GM12892 (cell line): ENCODE results near the gene DENND2A.
"Not testable (repeated sequence)": the region's sequence is repeated elsewhere in the genome, so short reads cannot be mapped to it uniquely, and the experiment has no call there.

Source experiments
- DNase-seq: peaks from one replicate; pipeline ENCODE4 v3.0.0; 2011; ENCODE audit not compliant: insufficient read length
- FAIRE-seq: peaks from 2 replicates; lab custom pipeline; 2011; peaks lifted over from hg19 to GRCh38; lab: Jason Lieb, UNC
- POLR2A ChIP-seq: IDR thresholded peaks from 2 replicates; pipeline ENCODE4 v1.6.1; 2011; ENCODE audit warnings: low read depth, low read length, control low read depth
- POLR2AphosphoS5 ChIP-seq: IDR thresholded peaks from 2 replicates; pipeline ENCODE4 v1.6.1; 2011; ENCODE audit warnings: low read depth, low read length, control low read depth
- TAF1 ChIP-seq: IDR thresholded peaks from 2 replicates; pipeline ENCODE4 v1.6.1; 2011; ENCODE audit warnings: low read depth, mild to moderate bottlenecking, control low read depth, low read length, borderline replicate concordance

The DENND2A gene

DNA sequence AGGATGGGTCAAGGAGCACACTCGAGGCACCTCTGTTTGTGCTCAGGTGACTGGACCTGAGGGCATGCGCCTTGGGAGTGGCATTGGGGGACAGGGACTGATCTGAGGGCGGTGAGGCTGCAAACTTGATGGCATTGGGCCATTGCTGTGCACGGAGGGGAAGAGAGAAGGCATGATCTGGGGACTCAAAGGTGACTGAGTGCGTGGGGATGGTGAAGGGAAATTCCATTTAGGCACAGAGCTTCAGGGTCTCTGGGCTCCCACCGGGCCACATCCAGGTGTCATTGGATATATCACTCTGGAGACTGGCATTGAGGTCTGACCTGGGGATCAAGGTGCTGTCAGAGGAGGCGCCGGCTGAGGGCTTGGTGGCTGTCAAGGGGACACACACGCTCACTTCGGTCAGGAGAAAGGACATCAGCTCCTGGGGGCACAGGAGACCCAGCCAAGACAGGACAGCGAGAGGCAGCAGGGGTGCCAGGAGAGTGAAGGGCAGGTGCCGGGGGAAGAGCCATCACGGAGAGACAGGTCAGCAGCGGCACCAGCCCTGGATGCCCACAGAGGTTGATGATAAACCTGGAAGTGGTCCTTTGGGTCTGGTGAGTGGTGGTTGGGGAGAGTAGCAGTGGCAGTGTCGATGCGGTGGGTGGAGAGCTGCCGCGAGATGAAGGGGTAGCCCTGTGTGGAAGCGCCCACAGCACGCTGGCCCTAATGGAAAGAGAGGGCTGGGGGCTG is 37.6 kb upstream of the DENND2A start:
- FAIRE-seq, result no peak
- DNase-seq, result no peak
- TF ChIP-seq TAF1 (no peak), POLR2A (no peak)

DNA sequence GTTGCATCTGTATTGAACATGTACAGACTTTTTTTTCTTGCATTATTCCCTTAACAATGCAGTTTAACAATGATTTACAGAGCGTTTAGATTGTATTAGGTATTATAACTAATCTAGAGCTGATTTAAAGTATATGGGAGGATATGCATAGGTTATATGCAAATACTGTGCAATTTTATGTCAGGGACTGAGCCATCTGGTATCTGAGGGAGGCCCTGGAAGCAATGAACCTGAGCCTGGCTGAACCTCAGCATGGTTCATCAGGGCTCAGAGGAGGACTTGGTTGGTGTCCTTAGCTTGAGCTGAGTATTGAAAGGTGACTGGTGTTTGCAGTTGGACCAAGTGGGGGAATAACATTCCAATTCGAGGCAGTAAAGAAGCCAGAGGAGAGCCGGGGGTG is 36.9 kb upstream of the DENND2A start:
- TF ChIP-seq TAF1 (no peak), POLR2A (no peak), POLR2AphosphoS5 (no peak)
- DNase-seq (no peak), FAIRE-seq (no peak)

DNA sequence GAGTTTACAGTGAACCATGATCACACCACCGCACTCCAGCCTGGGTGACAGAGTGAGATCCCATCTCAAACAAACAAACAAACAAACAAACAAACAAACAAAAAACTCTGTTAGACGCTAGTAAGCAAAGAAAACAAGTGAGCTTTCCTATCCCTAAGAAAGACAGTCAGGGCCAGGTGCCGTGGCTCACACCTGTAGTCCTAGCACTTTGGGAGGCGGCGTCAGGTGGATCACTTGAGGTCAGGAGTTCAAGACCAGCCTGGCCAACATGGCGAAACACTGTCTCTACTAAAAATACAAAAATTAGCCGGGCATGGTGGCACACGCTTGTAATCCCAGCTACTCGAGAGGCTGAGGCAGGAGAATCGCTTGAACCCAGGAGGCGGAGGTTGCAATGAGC is 36.3 kb upstream of the DENND2A start:
- not testable (repeated sequence) for FAIRE-seq, DNase-seq

DNA sequence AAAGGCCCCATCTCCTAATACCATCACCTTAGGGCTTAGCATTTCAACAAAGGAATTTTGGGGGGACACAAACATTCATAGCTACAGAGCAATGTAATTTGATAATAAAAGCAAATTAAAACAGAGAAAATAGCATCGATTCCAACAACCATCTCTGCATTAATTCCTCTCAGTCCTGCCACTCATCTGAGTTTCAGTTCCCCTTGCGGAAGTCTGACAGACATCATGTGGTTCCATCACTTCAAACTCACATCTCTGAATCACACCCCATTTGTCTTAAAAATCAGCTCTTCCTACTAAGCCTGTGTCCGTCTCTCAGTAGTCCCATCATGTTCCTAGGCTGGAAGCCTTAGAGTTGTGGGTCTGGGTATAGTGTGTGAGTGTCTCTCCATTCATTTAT is 35.7 kb upstream of the DENND2A start:
- FAIRE-seq (peak; percentile 95), DNase-seq (no peak)
- no peak for TF ChIP-seq POLR2AphosphoS5
- no peak for TF ChIP-seq TAF1
- TF ChIP-seq POLR2A, result no peak

DNA sequence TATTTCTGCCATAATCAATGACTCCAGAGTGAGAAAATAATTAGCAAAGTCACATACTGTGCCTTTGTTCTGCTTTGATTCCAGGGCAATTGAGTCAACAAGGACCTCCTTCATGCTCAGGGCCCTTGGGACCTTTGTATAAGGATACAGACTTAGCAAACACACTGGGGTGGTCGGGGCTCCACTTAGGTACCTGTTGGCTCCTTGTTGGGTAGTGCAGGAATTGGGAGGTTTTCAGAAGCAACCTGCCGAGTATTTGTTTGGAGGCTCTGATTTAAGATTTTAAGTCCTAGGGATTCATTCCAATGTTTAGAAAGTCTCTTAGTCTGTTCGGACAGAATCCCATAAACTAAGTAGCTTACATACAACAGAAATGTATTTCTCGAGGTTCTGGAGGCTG is 35.1 kb upstream of the DENND2A start:
- no peak for FAIRE-seq
- no peak for DNase-seq
- no peak for TF ChIP-seq TAF1
- no peak for TF ChIP-seq POLR2AphosphoS5
- TF ChIP-seq POLR2A, result no peak

DNA sequence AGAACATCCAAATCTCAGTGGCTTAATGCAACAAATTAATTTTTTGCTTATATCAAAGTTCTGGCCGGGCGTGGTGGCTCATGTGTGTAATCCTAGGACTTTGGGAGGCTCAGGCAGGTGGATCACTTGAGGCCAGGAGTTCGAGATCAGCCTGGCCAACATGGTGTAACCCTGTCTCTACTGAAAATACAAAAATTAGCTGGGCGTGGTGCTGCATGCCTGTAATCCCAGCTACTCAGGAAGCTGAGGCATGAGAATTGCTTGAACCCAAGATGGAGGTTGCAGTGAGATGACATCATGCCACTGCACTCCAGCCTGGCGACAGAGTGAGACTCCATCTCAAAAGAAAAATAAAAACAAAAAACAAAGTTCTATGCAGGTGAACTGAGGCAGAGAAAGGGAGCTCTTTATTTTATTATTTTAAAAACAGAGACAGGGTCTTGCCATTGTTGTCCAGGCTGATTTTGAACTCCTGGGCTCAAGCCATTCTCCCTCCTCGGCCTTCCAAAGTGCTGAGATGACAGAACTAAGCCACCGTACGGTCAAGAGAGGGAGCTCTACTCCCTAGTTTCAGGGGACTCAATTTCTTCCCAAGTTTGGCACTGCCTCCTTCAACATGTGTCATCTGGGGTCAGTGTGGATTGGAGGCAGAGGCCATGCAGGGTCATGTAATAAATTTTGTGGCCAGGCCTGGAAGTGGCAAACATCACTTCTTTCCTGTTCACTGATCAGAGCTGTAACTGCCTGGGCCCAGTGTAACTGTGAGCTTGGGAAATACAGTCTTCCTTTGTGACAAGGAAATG is 34.5 kb upstream of the DENND2A start:
- no peak for DNase-seq
- FAIRE-seq, result peak; percentile 71
- TF ChIP-seq POLR2AphosphoS5 (no peak), TAF1 (no peak), POLR2A (no peak)

DNA sequence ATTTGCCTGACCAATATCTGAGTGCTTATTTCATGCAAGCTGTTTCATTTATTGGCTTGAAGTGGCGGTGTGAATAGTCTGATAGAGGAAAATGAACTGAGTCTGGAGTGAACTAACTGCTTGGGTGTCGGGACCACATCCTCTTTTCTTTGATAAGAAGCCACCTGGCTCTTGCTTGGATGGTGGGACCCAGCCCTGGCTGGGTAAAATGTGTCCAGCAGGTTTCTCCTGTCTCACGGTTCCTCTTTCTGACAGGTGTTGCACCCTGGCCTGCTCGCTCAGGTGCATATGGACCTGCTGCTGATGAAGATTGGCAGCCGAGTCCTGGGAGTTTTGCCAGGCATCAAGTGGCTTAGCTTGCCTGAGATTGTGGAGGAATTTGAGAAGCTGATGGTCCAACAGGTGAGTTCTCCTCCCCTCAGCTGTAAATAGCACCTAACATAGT is 33.8 kb upstream of the DENND2A start:
- peak; percentile 48 for FAIRE-seq
- peak; percentile 43 for DNase-seq
- TF ChIP-seq POLR2A, result no peak
- no peak for TF ChIP-seq POLR2AphosphoS5

DNA sequence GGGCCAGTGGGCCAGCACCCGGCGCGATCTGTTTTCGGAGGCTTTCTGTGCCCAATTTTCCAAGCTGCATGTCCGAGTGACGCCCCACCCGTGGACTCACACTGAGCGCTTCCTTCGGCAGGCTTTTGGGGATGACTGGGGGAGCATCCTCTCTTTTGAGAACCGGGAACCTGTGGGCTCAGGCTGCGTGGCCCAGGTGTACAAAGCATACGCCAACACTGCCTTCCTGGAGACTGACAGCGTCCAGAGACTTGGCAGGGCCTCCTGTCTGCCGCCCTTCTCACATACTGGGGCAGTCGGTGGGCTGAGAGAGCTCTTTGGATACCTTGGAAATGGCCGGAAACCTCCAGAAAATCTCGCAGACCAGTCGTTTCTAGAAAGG is 33.2 kb upstream of the DENND2A start:
- DNase-seq, result no peak
- FAIRE-seq, result no peak
- no peak for TF ChIP-seq POLR2A
- TF ChIP-seq POLR2AphosphoS5, result no peak
- no peak for TF ChIP-seq TAF1

DNA sequence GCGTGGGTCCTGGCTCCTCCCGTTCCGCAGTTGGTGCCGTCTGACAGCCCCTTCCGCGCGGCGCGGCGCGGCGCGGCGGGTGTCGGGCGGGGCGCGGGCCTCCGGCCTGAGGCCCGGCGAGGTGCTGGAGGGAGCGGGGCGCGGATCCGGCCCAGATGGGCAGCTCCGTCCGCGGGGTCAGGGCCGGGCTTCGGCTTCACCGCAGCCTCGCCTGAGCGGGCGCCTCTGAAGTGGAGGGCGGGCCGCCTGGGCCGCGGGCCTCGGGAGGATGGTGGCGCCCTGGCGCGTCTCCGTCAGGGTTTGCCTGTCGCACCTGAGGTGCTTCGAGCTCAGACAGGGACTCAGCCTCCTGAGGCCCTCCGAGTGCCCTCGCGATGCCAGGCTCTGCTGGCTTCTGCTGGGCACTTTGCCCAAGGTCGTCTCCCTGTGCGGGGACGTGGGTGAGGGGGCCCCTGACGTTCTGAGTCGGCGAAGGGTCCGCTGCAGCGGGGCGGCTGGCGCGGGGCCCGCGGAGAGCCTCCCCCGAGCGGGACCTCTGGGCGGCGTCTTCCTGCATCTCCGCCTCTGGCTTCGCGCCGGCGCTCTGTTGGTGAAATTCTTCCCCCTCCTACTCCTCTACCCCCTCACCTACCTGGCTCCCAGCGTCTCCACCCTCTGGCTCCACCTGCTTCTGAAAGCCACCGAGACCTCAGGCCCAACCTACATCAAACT is 32.6 kb upstream of the DENND2A start:
- no peak for TF ChIP-seq POLR2A
- DNase-seq (peak; percentile 65), FAIRE-seq (peak; percentile 17)

DNA sequence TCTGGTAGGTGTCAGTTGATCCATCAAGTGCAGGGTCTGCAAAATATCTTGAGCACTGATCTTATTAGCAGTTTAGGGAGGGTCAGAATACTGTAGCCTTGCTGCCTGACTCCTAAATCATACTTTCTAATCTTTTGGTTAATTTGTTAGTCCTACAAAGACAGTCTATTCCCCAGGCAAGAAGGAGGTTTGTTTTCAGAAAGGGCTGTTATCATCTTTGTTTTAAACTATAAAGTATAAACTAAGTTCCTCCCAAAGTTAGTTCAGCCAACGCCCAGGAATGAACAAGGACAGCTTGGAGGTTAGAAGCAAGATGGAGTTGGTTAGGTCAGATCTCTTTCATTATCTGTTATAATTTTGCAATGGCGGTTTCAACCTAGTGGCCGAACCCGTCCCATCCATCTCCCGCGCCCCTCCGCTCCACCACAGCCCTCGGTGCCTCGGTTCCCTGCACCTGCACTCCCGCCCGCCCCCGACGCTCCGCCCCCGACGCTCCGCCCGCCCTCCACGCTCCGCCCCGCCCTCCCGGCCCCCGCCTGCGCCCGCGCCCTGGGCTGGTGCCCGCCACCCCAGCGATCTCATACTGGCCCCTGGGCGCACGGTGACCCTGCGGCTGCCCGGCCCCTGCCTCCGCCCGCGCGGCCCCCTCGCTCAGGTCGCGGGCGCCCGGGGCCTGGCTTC is 31.9 kb upstream of the DENND2A start, which contains the start of gene ADCK2:
Gene ADCK2 (plus strand): TSS at position 564 of the 681 bp plus-strand sequence. CDS start 386 bp downstream, outside the sequence.
- FAIRE-seq (no peak), DNase-seq (peak; percentile 90)
- no peak for TF ChIP-seq POLR2AphosphoS5
- no peak for TF ChIP-seq TAF1
- TF ChIP-seq POLR2A, result no peak

DNA sequence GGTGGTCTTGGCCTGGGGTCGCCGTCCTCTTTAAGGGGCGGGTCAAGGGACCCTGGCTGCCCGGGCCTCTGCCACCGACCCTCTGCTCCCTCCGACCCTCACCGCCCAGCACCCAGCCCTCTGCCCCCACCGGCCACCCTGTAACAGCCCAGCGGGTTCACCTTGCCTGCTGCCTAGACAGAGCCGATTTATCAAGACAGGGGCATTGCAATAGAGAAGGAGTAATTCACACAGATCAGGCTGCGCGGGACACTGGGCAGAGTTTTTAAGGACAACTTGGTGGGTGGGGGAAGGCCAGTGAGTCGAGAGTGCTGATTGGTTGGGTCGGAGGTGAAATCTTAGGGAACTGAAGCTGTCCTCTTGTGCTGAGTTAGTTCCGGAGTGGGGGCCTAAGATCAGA is 31.4 kb upstream of the DENND2A start:
- TF ChIP-seq POLR2A, result no peak
- TF ChIP-seq POLR2AphosphoS5, result no peak
- TF ChIP-seq TAF1, result no peak
- DNase-seq, result no peak
- peak; percentile 36 for FAIRE-seq
